ENCODE results near the gene CCBE1. TPM values are rescaled to one million over a fixed set of nuclear protein-coding genes. Genes with fewer than 3 reads are reported as not detected.

The CCBE1 gene
- total and polyA plus RNA-seq, 9 of the 15 experiments (the other 6 are each of a cell fraction or from before 2014, with no cell fraction given) = 0.20 TPM; not detected in 8

DNA sequence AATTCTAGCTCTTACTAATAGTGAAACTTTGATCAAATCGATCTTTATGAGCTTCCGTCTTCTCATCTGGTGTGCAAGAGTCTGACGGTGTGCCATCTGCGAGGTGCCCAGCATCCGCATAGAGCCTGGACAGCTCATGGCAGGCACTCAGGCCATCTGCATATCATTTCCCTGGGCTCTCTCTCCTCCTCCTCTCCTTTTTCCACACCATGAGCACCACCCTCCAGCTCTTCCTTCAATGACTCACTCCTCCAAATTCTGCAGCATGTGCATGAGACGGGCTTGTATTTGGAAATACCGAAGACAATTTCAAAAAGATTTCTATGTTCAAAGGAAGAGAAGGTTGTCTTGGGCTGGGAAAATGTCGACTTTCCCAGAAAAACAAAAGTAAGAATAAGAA lies 161.1 kb downstream of the CCBE1 start (continued):
- TF ChIP-seq MBD2 (IDR thresholded peaks at IDR 0.05; ENCODE audit: borderline replicate concordance, low read depth) = no peak
- TF ChIP-seq ZNF589 (CRISPR knock-in tag; IDR thresholded peaks at IDR 0.05; ENCODE audit: low read depth) = no peak

DNA sequence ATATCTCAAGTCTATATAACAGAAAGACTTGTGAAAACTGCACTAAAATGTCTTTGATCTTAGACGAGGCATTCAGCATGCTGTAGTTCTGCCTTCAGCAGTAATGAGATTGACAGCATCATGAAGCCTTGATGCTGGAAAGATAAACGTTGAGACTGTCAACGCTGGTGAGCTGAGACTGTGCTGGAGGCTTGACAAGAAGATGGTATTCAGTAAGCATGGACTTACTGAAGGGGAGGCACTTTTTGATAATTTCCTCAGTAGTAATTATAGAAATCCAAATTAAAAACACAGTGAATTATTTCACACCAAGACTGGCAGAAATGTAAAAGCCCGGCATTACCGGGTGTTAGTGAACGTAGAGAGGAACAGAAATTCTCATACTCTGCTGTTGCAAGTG lies 162.2 kb downstream of the CCBE1 start:
- Histone ChIP-seq H3K36me3 (ENCODE audit: control insufficient read depth, insufficient read depth, low read length) (no peaks in the 10 kb centered on the region), H3K4me3 (no peak overlapping the region), H3K9me3 (replicated peaks; ENCODE audit: control insufficient read depth, insufficient read depth, low read depth, low read length) (no peaks in the 10 kb centered on the region), H3K79me2 (ENCODE audit: control insufficient read depth, insufficient read depth, low read length) (no peaks in the 10 kb centered on the region), H2AFZ (ENCODE audit: low read depth, low read length) (no peak overlapping the region), H3K27me3 (ENCODE audit: control insufficient read depth in 2 of 2, insufficient read depth in 2 of 2, low read length in 2 of 2) (no peaks in the 10 kb centered on the region), H3K27ac (ENCODE audit: extremely low read depth, low read depth, low read length) (no peak overlapping the region), H4K20me1 (replicated peaks; ENCODE audit: control insufficient read depth, insufficient read depth, low read length) (no peaks in the 10 kb centered on the region), H3K4me1 (replicated peaks in 1 of 2; ENCODE audit: control insufficient read depth in 2 of 2, insufficient read depth in 2 of 2, low read length in 2 of 2) (no peaks in the 10 kb centered on the region), H3K9me1 (ENCODE audit: control insufficient read depth, insufficient read depth, low read length) (no peaks in the 10 kb centered on the region), H3K9ac (ENCODE audit: insufficient read depth in 1 of 2, low read depth in 2 of 2, low read length in 2 of 2) (no peak overlapping the region), H3K4me2 (ENCODE audit: insufficient read depth, low read length) (no peak overlapping the region)
- TF ChIP-seq NFATC3 (IDR thresholded peaks at IDR 0.05) = no peak
- no peak for TF ChIP-seq SAFB (IDR thresholded peaks at IDR 0.05; ENCODE audit: borderline replicate concordance, low read depth, low read length)
- TF ChIP-seq, protein P1, sequence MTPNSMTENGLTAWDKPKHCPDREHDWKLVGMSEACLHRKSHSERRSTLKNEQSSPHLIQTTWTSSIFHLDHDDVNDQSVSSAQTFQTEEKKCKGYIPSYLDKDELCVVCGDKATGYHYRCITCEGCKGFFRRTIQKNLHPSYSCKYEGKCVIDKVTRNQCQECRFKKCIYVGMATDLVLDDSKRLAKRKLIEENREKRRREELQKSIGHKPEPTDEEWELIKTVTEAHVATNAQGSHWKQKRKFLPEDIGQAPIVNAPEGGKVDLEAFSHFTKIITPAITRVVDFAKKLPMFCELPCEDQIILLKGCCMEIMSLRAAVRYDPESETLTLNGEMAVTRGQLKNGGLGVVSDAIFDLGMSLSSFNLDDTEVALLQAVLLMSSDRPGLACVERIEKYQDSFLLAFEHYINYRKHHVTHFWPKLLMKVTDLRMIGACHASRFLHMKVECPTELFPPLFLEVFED (CRISPR knock-in tag; conservative IDR thresholded peaks at IDR 0.05) = no peak
- TF ChIP-seq CBX3 (IDR thresholded peaks at IDR 0.05; ENCODE audit: borderline replicate concordance in 1 of 2, low read length in 2 of 2) = no peak
- no peak for TF ChIP-seq IRF2 (CRISPR knock-in tag; IDR thresholded peaks at IDR 0.05)
- TF ChIP-seq, protein P2, sequence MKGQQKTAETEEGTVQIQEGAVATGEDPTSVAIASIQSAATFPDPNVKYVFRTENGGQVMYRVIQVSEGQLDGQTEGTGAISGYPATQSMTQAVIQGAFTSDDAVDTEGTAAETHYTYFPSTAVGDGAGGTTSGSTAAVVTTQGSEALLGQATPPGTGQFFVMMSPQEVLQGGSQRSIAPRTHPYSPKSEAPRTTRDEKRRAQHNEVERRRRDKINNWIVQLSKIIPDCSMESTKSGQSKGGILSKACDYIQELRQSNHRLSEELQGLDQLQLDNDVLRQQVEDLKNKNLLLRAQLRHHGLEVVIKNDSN (CRISPR knock-in tag; IDR thresholded peaks at IDR 0.05) = no peak
- no peak for TF ChIP-seq DMBX1 (CRISPR knock-in tag; IDR thresholded peaks at IDR 0.05; ENCODE audit: borderline replicate concordance)
- FAIRE-seq (no peak), ATAC-seq (no peak), DNase-seq (ENCODE audit: extremely low read depth in 1 of 4, low spot score in 3 of 4) (no peak)
- BruUV-seq (replicated peaks) = no TSS peak
- ChIA-PET POLR2A (no interaction called here), CTCF (ENCODE audit: low intra/inter-chr PET ratio) (no interaction called here)
- intact Hi-C loops (cut with micrococcal nuclease) = no loop called here
- WGBS (ENCODE audit: insufficient coverage, low coverage, missing lambda C conversion rate) = 0% methylated on average over 4 of the region's 6 CpGs
- in situ Hi-C loops (cut with MboI) = no loop called here
